Measurements from ENCODE around the gene FATE1.
"Not testable (repeated sequence)": the region's sequence is repeated elsewhere in the genome, so short reads cannot be mapped to it uniquely, and the experiment has no call there.

The FATE1 gene

DNA sequence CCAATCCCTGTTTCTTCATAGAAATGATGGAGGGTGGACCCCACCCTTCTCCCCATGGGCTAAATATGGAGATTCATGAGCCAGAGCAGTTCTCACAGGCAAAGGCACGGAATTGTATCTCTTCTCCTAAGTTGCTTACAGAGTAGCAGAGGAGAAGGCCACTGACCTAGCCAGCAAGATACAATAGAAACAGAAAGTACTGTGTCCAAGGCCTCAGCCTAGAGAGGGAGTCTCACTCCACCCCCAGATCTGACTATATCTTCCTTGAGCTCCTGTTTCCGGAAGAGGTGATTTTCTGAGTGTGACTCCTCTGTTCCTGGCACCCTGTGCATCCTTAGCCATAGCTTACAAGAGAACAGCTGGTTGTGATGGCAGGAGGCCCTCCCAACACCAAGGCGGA is at the start of gene FATE1:
FATE1 (plus strand) TSS at position 284 of the 400 bp plus-strand sequence; CDS start at position 369, 85 bp downstream.
- no peak for DNase-seq (ENCODE audit: low read depth, low spot score)

DNA sequence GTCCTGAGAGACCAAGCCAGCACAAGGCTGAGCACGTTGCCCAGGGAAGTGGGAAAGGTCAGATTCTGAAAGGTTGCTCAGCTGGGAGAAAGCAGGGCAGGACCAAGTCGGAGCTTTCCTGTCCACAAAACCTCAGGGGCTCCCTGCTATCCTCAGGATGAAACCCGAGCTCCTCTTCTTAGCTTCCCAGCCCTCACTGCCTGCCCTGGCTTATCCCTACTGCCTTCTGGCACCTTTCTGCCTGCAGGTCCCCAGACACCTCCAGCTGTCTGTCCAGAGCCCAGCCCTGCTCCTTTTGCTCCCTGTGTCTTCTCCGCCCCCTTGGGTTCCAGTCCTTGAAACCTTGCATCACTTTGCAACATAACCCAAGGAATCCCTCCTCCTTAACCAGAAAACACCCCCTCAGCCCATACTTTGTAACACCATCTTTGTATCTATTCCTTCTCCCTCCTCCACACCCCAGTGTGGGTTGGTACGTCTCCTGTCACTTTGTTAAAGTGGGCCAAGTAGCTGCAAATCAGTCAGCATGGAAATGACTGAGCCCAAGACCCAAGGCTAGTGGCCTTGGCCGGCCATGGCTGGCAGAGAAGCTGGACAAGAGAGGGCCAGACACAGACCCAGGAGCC is 40.6 kb upstream of the FATE1 start:
- no peak for DNase-seq (ENCODE audit: low read depth, low spot score)

GRCh38 chrX:151676196-151676595 is 39.6 kb upstream of the FATE1 start:
- no peak for DNase-seq (ENCODE audit: low read depth, low spot score)

DNA sequence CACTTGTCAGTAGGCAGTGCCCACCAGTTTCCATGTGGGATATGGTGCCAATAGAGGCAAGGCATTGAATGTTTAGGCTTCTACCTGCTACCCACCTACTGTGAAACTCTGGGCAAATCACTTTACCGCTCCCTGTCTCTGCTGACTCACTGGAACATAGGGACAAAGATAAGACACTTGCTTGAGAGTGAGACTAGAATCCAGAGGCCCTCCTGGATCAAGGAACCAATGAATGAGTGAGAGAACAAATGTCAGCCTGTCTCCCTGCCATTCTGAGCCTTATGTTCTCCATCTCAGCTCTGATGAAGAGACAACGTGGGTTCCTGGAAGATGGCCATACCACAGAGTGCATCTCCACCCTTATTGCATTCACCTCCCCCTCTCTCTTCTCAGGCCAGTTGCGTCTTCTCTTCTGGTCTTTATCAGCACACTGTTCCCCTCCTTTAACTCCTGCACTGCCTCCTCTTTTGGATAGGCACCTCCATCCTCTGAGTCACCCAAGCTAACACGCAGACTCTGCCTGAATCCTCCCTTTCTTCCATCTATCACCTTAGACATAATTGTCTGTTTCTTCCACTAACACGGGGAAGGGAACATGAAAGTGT is 35.9 kb upstream of the FATE1 start:
- DNase-seq (ENCODE audit: low read depth, low spot score) = no peak

DNA sequence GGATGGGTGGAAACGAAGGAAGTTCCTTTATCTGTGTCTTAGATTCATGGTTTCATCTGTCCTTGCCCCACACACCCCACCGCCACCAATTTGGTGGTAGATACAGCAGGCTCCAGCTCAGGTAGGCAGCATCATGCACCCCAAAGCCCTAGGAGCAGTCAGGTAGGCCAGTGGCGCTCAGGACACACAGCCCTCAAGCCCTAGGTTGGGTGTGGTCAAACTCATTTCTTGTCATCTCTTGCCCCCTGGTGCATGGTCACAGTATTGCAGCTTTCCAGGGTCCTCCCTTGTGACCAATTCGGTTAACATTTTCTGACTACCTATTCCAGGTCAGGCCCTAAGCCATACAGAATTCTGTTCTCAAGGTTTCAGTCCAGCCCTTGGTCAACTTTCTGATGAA is 35.0 kb upstream of the FATE1 start:
- DNase-seq (ENCODE audit: low read depth, low spot score) = peak; percentile 17

DNA sequence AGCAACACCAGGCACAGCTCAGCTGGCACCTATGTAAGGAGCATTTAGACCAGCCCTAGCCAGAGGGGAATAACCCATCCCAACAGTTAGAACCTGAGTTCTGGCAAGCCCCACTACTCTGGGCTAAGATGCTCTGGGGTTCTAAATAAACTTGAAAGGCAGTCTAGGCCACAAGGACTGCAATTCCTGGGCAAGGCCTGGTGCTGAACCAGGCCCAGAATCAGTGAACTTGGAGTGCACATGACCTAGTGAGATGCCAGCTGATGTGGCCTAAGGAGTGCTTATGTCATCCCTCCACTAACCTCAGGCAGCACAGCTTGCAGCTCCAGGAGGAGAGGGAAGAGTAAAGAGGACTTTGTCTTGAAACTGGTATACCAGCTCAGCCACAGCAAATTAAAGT is 28.2 kb upstream of the FATE1 start:
- DNase-seq (ENCODE audit: low read depth, low spot score) = no peak

DNA sequence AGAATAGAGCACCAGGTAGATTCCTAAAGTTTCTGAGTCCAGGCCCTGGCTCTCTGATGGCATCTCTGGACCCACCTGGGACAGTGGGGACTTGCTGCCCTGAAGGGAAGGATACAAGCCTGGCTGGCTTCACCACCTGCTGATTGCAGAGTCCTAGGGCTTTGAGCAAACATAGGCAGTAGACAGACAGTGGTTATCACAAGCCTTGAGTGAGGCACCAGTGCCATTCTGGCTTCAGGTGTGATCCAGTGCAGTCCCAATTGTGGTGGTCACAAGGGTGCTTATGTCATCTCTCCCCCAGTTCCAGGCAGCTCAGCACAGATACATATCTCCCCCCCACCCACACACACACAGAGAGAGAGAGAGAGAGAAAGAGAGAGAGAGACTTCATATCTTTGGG is 27.1 kb upstream of the FATE1 start:
- DNase-seq (ENCODE audit: low read depth, low spot score) = no peak

GRCh38 chrX:151692825-151693224 is 23.0 kb upstream of the FATE1 start:
- no peak for DNase-seq (ENCODE audit: low read depth, low spot score)

- no peak for DNase-seq (ENCODE audit: low read depth, low spot score)
Measured at GRCh38 chrX:151694121-151694520, 21.7 kb upstream of the FATE1 start.

- no peak for DNase-seq (ENCODE audit: low read depth, low spot score)
Measured at GRCh38 chrX:151694661-151695582, 20.9 kb upstream of the FATE1 start, which contains the start of gene PRRG3. TSS of gene PRRG3 (plus strand) at chrX:151695458. CDS start at chrX:151698815, 3,357 bp downstream.

DNA sequence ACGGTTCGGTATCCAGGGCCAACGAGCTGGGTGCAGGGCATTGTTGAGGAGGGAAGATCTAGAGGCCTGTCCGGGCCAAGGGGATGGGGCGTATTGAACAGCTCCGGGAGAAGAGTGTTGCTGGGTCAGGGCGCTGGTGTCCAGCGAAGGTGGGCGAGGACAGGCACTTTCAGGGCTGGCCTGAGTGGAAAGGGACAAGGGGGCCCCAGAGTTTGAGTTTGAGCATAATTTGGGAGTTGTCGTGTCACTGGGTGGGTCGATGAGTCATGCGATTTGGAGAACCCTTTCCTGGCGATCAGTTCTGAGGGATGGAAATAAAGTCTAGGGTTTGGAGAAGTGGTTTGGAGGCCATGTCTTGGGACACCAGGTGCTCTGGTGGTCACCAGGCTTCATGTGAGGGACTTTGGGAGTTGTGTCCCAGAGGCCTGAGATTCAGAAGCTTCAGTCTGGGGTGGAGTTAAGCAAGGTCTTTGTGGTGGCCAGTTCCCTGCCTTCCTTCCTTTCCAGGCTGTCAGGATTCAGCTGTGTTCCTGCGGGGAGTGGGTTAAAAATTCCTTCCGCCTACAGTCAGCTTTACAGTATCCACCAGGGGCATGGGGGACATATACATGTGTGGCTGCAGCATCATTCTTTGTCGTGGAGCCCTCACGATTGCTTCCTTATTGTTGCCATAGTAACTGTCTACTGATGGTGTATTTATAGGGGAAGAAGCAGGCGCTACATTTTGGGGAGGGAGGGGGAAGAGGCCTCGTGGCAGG is 20.1 kb upstream of the FATE1 start:
- no peak for DNase-seq (ENCODE audit: low read depth, low spot score)

DNA sequence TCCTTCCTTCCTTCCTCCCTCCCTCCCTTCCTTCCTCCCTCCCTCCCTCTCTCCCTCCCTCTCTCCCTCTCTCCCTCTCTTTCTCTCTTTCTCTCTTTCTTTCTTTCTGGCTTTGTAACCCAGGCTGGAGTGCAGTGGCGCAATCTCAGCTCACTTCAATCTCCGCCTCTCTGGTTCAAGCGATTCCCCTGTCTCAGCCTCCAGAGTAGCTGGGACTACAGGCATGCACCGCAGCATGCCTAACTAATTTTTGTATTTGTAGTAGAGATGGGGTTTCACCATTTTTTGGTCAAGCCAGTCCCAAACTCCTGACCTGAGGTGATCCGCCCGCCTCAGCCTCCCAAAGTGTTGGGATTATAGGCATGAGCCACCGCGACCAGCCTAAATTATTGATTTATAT is 18.8 kb upstream of the FATE1 start:
- not testable (repeated sequence) for DNase-seq (ENCODE audit: low read depth, low spot score)

- no peak for DNase-seq (ENCODE audit: low read depth, low spot score)
Measured at GRCh38 chrX:151697522-151697921, 18.3 kb upstream of the FATE1 start.

DNA sequence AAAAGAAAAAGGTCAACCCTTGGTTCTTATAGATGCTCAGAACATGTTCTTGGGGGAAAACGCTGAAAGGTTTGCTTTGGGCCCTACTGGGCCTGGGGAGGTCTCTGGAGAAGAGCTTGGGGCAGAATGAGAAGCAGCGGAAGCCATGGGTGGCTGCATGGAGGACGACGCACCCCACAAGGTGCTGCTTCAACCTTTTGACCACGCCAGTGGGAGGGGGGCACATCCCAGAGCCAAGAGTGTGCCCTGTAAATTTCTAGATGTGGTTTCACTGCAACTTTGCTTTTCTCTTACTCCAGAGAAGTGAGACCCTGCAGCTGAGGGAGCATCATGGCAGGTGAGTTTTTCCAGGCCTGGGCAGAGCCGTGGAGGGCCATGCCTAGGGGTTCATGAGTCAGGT is 17.4 kb upstream of the FATE1 start:
- DNase-seq (ENCODE audit: low read depth, low spot score) = no peak

DNA sequence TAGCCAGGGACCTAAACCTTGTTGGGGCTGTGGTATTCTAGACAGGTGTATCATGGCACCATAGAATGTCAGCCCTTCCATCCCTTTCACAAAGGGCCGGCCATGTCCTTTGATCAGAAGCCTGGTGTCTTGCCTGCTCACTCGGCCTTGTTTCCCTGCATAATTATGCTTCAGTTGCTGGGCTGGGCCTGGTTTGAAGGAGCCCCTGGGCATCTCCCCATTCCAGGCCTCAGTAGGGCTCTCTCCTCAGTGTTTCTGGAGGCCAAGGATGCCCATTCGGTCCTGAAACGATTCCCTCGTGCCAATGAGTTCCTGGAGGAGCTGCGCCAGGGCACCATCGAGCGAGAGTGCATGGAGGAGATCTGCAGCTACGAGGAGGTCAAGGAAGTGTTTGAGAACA is 16.1 kb upstream of the FATE1 start:
- DNase-seq (ENCODE audit: low read depth, low spot score) = no peak

- no peak for DNase-seq (ENCODE audit: low read depth, low spot score)
Measured at GRCh38 chrX:151700581-151700980, 15.3 kb upstream of the FATE1 start.

DNA sequence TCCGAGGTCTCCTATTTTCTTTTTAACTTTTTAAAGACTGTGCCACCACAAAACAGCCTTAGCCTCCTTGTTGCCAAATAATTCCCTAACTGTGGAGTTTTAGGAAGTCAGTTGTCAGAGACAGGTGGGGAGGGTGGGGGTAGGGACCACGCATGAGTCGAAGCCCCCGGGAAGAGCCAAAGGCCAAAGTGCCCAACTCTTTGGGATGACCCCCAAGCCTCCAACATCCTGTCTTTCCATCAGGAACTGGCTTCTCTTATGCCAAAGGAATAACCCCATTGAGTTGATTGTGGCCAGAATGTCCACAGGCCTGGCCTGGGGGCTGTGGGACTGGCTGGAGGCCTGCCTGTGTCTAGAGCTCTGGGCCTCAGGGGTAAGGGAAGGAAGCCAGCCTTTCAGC is 14.8 kb upstream of the FATE1 start:
- no peak for DNase-seq (ENCODE audit: low read depth, low spot score)

GRCh38 chrX:151701531-151701930 is 14.3 kb upstream of the FATE1 start:
- DNase-seq (ENCODE audit: low read depth, low spot score) = no peak

GRCh38 chrX:151702026-151702714 is 13.7 kb upstream of the FATE1 start:
- no peak for DNase-seq (ENCODE audit: low read depth, low spot score)

DNA sequence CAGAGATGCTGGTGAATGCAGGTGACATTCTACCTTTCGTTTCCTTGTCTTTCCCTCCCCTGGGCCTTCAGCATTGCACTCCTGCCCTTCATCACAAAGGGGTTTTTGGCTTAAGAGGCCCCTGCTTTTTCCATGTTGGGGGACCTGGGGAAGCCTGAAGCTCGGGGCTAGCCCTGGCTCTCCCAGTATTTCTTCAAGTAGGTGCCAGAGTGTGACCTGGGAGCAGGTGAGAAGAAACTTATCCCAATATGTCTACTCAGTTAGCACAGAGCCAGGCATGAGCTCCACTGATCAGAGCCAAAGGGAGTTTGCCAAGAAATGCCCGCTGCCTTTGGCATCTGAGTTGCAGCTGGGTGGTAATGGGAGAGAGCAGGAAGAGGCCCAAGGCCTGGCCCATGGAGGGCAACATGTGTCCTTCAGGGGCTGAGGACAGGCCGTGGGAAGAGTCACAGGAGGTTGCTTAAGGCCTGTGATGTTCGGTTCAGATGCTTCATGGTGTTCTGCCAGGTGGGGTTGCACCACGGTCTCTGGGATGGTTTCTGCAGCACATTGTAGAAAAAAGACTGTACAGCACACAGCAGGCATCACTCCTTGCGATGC is 13.0 kb upstream of the FATE1 start:
- no peak for DNase-seq (ENCODE audit: low read depth, low spot score)

DNA sequence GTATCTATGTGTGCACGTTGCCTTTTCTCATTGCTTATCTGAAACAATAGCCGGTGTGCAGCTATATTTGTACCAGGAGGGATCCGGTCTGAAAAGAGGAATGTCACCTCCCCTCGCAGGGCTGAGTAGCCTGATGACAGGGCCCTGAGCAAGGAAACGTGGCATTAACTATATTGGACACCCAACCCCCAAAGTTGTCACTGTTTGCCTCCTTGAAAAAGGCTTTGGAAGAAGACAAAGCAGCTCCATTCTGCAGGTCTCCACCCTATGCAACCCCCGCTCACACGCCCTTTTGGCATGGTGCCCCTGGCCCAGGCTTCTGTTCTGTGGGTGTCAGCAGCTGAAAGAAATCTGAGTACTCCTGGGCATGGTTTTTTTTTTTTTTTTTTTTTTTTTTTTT is 12.3 kb upstream of the FATE1 start:
- no peak for DNase-seq (ENCODE audit: low read depth, low spot score)
